HUES64 (cell line): ENCODE measurements around the gene RAMP3.

Experiments used
- H3K27ac ChIP-seq: 2 replicates; pipeline ENCODE4 v1.7.0; 2013; ENCODE audit warnings: low read depth, low read length, inconsistent platforms
- H3K27me3 ChIP-seq: 2 replicates; pipeline ENCODE4 v1.6.1; 2013; ENCODE audit warnings: mild to moderate bottlenecking, low read length; ENCODE audit not compliant: insufficient read depth
- H3K36me3 ChIP-seq: 2 replicates; pipeline ENCODE4 v1.6.1; 2013; ENCODE audit warnings: mild to moderate bottlenecking, low read length; ENCODE audit not compliant: insufficient read depth
- H3K4me1 ChIP-seq: 2 replicates; pipeline ENCODE4 v1.6.1; 2013; ENCODE audit warnings: mild to moderate bottlenecking, low read length, moderate library complexity; ENCODE audit not compliant: insufficient read depth
- H3K4me3 ChIP-seq: 2 replicates; pipeline ENCODE4 v1.5.1; 2013; ENCODE audit warnings: mild to moderate bottlenecking, low read length, moderate library complexity
- H3K9ac ChIP-seq: 2 replicates; pipeline ENCODE4 v1.6.1; 2013; ENCODE audit warnings: mild to moderate bottlenecking, low read depth, low read length
- H3K9me3 ChIP-seq: 2 replicates; pipeline ENCODE4 v1.6.1; 2013; ENCODE audit warnings: low read depth, low read length; ENCODE audit not compliant: insufficient read depth
- WGBS: fragments of 150-250, 120-280 bp; methylation state at CpG from one replicate; pipeline ENCODE4 v1.1.7; 2013; ENCODE audit warnings: missing lambda C conversion rate; 5-methylcytosine and 5-hydroxymethylcytosine counted together

RAMP3 gene

GRCh38 chr7:45133352-45133751 lies 24.2 kb upstream of the RAMP3 start:
- Histone ChIP-seq H3K9ac (no peak overlapping the region), H3K27me3 (no peaks in the 10 kb centered on the region), H3K4me1 (no peaks in the 10 kb centered on the region), H3K4me3 (no peak overlapping the region), H3K9me3 (no peaks in the 10 kb centered on the region), H3K36me3 (no peaks in the 10 kb centered on the region), H3K27ac (no peak overlapping the region)
- 91% methylated on average over 4 of the region's 4 CpGs for WGBS

DNA sequence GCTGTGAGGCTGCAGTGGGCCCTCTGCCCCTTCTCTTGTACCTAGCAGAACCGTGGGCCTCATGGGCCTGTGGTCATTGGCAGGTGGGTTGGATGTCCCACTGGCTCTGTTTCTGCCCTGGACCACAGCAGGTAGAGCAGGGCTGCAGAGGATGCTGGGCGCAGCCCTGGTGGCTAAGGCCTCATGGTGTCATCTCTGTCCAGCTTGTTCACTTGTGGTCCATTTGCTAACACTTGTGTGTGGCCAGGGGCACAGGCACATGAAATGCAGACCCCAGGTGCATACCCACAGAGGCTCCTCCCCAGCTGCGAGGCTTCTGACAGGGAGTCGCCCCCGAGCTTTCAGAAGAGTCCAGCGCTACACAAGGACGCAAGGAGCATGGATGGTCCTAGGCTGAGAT lies 23.7 kb upstream of the RAMP3 start:
- Histone ChIP-seq H3K27me3 (no peaks in the 10 kb centered on the region), H3K27ac (no peak overlapping the region), H3K9ac (no peak overlapping the region), H3K9me3 (no peaks in the 10 kb centered on the region), H3K4me3 (no peak overlapping the region), H3K4me1 (no peaks in the 10 kb centered on the region), H3K36me3 (no peaks in the 10 kb centered on the region)
- WGBS = 94% methylated on average over 7 of the region's 7 CpGs

DNA sequence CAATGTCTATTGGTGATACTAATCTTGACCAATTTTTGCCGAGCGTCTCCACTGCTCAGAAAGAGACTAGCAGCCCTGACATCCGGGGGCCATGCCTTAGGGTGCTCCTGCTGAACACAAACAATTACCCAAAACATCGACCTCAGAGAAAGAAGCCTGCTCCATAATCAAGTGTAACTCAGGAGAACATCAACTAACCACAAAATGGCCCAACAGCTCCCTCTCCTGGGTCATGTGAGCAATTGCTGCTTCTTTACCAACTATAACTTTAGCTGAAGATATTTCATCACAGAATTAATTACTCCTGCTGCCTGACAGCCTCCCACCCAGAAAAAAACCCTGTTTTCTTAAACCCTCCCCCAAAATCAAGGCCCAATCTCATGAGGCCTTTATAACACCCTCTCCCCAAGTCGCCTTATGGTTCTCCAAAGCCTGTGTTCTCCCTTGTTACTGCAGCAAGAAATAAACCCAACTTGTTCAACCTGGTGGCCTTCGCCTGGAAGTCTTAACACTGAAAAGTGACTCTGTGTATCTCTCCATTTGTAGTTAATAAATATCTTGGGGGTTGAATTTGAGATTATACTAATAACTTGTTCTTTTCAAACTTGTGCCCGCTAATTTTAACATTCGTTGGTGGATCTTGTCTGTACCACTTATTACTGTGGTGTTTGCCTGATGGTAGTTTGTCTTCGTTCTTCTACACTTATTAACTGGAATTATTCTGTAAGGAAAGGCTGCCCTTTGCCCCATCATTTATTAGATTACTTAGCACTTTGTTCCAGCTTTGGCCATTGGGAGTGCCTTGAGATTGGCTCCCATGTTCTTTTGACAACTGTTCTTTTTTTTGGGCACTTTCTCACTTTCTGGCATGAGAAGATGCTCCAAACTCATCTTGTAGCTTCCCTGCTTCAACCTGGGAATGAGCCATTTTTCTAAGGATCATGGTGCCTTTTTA lies 21.2 kb upstream of the RAMP3 start:
- Histone ChIP-seq H3K27ac (no peak overlapping the region), H3K4me3 (no peak overlapping the region), H3K36me3 (no peaks in the 10 kb centered on the region), H3K9ac (no peak overlapping the region), H3K4me1 (no peaks in the 10 kb centered on the region), H3K9me3 (no peaks in the 10 kb centered on the region), H3K27me3 (no peaks in the 10 kb centered on the region)
- 30% methylated on average over 7 of the region's 9 CpGs for WGBS

DNA sequence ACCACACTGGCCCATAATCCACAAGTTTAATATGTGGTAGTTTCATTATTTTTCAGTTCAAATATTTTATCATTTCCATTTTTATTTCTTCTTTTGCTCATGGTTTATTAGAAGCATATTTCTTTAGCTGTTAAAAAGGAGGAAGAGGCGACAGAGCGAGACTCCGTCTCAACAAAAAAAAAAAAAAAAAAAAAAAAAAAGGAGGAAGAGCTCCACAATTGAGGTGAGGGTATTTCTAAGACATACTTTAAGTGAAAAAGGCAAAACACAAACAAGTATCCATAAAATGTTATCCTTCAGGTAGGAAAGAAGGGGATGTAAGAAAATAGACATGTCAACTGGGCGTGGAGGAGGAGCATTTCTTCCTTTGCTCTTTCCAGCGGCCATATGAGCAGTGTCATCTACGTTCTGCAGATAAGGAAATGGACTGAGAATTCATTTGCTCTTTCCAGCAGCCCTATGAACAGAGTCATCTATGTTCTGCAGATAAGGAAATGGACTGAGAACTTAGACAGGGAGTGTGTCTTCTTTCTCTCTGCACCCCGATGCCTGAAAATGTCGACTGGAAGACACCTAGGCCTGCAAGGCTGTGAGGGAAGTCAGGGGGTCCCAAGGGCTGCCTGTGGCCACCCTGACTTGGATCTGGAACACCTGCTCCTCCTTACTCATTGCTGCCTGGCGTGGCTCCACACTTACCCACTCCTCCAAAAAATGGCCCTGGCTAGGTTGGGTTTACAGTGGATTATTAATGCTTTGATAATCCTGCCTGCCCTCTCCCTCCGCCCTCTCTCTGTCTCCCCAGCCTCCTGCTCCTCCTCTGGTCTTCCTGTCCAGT lies 18.9 kb upstream of the RAMP3 start:
- H3K4me3 ChIP-seq = no peak overlapping the region
- no peaks in the 10 kb centered on the region for H3K9me3 ChIP-seq
- no peaks in the 10 kb centered on the region for H3K4me1 ChIP-seq
- no peaks in the 10 kb centered on the region for H3K36me3 ChIP-seq
- H3K9ac ChIP-seq = no peak overlapping the region
- H3K27ac ChIP-seq = no peak overlapping the region
- 85% methylated on average over 7 of the region's 10 CpGs for WGBS
- no peaks in the 10 kb centered on the region for H3K27me3 ChIP-seq

DNA sequence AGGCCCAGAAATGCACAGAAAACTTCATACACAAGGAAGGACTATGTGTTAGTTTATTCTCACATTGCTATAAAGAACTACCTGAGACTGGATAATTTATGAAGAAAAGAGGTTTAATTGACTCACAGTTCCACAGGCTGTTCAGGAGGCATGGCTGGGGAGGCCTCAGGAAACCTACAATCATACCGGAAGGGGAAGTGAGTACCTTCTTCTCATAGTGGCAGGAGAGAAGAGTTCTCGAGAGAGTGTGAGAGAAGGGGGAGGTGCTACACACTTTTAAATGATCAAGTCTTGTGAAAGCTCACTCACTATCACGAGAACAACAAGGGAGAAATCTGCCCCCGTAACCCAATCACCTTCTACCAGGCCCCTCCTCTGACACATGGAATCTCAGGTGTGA lies 16.8 kb upstream of the RAMP3 start:
- Histone ChIP-seq H3K27ac (no peak overlapping the region), H3K9me3 (no peaks in the 10 kb centered on the region), H3K4me1 (no peaks in the 10 kb centered on the region), H3K9ac (no peak overlapping the region), H3K27me3 (no peaks in the 10 kb centered on the region), H3K36me3 (no peaks in the 10 kb centered on the region), H3K4me3 (no peak overlapping the region)
- WGBS = 90% methylated on average over 3 of the region's 4 CpGs

- no peak overlapping the region for H3K9ac ChIP-seq
- H3K4me1 ChIP-seq = no peaks in the 10 kb centered on the region
- no peaks in the 10 kb centered on the region for H3K27me3 ChIP-seq
- H3K36me3 ChIP-seq = no peaks in the 10 kb centered on the region
- 86% methylated on average over 4 of the region's 4 CpGs for WGBS
- no peaks in the 10 kb centered on the region for H3K9me3 ChIP-seq
- no peak overlapping the region for H3K4me3 ChIP-seq
- no peak overlapping the region for H3K27ac ChIP-seq
Measured at GRCh38 chr7:45143616-45144015, 14.0 kb upstream of the RAMP3 start.

- H3K4me1 ChIP-seq = no peaks in the 10 kb centered on the region
- no peak overlapping the region for H3K27ac ChIP-seq
- no peaks in the 10 kb centered on the region for H3K27me3 ChIP-seq
- no peaks in the 10 kb centered on the region for H3K36me3 ChIP-seq
- H3K9ac ChIP-seq = no peak overlapping the region
- no peaks in the 10 kb centered on the region for H3K9me3 ChIP-seq
- H3K4me3 ChIP-seq = no peak overlapping the region
- 93% methylated on average over 7 of the region's 7 CpGs for WGBS
Measured at GRCh38 chr7:45145881-45146280, 11.7 kb upstream of the RAMP3 start.

DNA sequence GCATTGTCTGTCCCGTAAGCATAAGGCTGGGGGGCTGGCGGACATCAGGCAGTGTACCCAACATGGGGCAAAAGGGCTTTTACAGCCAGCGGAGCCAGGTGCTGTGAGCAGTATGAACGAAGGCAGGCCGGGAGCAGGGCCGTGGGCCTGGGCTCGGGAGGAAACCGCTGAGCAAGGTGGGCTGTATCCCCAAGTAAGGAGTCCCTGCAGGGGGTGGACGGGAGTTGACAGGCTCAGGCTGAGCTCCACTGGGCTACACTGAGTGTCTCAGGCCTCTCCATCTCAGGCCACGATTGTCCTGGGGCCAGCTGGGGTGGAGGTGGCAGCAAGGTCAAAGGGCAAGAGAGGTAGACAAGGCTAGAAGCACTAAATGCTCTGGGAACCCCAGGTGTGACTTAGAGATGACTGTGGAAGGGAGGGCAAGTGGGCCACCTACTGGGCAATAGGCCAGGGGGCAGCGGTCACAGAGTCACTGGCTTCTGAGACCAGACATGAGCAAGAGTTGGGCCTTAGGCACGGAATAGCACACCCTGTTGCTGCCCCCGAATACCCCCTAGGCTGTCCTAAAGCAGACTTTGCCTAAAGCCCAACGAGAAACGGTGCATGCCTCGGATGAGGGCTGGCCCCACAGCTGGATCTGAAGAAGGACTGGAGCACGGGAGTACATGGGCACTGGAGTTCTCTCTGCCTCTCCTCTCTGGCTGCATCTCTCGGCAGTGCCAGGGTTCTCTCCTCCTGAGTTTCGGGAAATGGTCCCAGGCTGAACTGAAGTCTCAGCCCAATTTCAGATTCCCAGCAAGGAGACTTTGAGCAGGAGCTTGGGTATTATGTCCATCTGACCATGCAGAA lies 10.8 kb upstream of the RAMP3 start:
- 85% methylated on average over 19 of the region's 19 CpGs for WGBS
- H3K36me3 ChIP-seq = no peaks in the 10 kb centered on the region
- no peak overlapping the region for H3K27ac ChIP-seq
- no peak overlapping the region for H3K4me3 ChIP-seq
- no peak overlapping the region for H3K9ac ChIP-seq
- no peaks in the 10 kb centered on the region for H3K9me3 ChIP-seq
- no peaks in the 10 kb centered on the region for H3K27me3 ChIP-seq
- H3K4me1 ChIP-seq = no peaks in the 10 kb centered on the region

DNA sequence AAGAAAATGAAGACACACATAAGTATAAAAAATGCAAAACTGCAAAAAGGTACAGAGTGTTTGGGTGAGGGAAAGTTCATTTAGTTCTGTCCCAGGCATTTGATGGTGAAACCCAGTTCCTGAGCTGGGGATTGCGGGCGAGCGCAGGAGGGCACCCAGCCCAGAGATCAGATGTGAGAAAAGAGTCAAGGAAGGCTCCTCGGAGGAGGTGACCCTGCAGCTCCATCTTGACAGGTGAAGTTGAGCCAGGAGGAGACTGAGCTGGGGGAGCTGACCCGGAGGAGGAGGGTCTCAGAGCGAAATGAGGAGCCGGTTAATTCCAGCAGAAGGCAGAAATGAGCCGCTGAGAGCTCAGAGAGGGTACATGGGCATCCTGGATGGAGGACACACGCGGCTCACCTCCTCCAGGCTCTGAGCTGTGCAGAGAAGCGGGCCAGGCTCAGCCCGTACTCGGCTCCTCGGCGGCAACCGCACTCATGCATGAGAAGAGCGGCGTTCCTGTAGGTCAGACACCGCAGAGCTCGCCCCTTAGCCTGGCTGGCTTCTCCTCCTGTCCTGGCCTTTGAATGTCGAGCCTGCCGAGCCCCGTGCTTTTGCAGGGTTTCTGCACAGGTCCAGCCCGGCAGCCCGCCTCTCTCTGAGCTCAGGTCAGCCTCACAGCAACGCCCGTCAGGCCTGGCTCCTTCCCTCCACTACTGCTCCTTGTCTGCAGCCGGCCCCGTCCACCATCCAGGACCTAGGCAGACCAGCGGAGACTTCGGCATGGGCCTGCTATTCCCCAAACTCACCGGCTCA lies 9.5 kb upstream of the RAMP3 start:
- Histone ChIP-seq H3K36me3 (no peaks in the 10 kb centered on the region), H3K9me3 (no peaks in the 10 kb centered on the region), H3K27ac (no peak overlapping the region), H3K9ac (no peak overlapping the region), H3K4me1 (no peaks in the 10 kb centered on the region), H3K27me3 (no peaks in the 10 kb centered on the region), H3K4me3 (no peak overlapping the region)
- 88% methylated on average over 32 of the region's 32 CpGs for WGBS

GRCh38 chr7:45148653-45148973 lies 9.0 kb upstream of the RAMP3 start:
- Histone ChIP-seq H3K27me3 (no peaks in the 10 kb centered on the region), H3K4me1 (no peaks in the 10 kb centered on the region), H3K36me3 (no peaks in the 10 kb centered on the region), H3K27ac (no peak overlapping the region), H3K9me3 (no peaks in the 10 kb centered on the region), H3K4me3 (no peak overlapping the region), H3K9ac (no peak overlapping the region)
- WGBS = 93% methylated on average over 10 of the region's 10 CpGs
